DMS79 treated with DMSO at 0.1 percent for 48 hours (cell line): ENCODE data around the gene POLR2E.

Source experiments
- DNase-seq: peaks from one replicate; lab custom pipeline; 2025; lab: John Stamatoyannopoulos, UW

POLR2E gene

DNA sequence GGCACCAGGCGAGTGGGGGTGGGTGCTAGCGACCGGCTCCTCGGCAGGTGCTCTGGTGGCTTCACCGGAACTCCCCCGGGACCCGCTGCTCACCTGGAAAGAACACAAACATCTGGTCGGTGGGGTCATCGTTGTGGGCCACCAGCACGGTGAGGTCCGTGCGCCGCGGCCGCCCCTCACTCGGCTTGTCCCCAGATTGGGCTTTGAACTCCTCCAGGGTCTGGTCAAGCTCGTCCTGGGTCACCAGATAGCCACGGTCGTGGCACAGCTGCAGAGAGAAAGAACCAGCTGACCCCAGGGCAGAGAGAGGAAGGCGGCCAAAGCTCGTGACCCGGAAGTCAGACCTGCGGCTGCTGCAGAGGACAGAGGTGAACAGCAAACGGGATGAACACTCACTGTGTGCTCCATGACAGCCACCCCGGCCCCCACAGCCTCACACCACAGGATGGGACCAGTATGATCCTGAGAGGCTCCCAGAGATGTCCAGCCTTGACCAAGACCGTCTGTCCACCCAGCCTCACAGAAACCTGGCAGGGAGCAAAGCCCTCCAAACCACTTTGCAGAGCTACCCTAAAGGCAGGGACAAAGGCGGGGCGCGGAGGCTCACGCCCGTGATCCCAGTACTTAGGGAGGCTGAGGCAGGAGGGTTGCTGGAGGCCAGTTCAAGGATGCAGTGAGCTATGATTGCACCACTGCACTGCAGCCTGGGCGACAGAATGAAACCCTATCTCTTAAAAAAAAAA, 1.2 kb downstream of the POLR2E start:
- no peak for DNase-seq

GRCh38 chr19:1093330-1093729, 1.8 kb downstream of the POLR2E start:
- no peak for DNase-seq

- no peak for DNase-seq
Observed at GRCh38 chr19:1091544-1092175, 3.5 kb downstream of the POLR2E start.

DNA sequence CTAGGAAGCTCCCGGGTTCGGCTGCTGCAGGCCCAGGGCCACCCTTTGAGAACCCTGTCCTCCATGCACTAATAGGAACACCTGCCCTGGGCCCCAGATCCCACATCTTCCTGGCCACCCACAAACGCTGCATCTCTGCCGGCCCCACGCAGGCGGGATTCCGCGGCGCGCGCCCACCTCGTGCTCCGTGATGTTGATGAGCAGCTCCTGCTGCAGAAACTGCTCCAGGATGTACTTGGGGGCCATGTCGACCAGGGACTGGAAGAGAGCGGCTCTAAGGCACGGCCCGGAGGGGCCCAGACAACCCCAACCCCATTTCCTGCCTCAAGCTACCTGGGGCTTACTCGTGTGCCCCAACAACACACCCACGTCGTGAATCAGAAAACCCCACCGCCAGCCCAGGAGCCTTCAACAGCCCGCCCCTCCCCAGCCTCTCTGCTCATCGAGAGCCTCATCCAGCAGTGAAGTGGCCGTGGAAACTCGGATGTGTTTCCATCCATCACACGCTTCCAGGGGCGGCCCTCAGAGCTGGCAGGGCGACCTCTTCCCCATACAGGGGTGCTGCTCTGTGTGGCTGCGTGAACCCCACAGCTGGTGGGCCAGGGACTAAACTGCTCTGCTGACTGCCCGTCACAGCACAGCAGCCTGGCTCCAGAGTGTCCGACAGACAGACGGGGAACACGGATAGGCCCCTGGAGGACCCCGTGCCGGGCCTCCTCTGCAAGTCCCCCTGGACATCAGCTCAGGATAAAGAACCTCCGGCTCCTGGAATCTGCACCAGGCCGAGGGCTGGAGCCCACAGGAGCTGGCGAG, 4.2 kb downstream of the POLR2E start:
- DNase-seq, result no peak

- no peak for DNase-seq
Observed at GRCh38 chr19:1089891-1090290, 5.3 kb downstream of the POLR2E start.

DNA sequence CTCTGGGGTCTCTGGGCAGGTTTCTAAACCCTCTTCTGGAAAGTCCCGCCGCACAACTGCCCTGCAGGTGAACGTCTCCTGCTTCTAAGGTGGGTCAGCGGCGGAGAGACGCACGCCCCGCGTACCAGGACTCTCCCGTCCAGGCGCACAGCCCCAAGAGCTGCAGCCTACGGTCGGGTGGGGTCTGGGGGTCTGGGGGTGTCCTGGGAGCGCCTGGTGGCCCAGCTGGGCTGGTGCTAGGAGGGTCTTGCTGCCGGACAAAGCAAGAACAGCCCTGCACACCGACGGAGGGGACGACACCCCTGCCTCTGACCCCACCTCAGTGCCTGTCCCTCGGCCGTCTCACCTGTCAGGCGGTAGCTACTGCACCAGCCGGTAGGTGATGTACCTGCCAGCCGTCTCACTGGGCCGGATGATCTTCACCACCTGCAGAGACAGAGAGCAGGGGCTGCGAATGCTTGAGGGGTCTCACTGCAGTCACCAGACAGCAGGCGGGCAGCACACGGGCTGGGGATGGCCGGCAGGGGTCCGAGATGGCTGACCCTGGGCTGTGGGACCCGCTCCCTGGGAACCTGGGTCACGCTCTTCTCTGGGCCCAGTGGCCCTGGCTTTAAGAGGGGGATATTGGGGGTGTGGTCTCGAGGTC, 5.9 kb downstream of the POLR2E start:
- no peak for DNase-seq

- DNase-seq, result no peak
Observed at GRCh38 chr19:1088416-1089010, 6.7 kb downstream of the POLR2E start.

DNA sequence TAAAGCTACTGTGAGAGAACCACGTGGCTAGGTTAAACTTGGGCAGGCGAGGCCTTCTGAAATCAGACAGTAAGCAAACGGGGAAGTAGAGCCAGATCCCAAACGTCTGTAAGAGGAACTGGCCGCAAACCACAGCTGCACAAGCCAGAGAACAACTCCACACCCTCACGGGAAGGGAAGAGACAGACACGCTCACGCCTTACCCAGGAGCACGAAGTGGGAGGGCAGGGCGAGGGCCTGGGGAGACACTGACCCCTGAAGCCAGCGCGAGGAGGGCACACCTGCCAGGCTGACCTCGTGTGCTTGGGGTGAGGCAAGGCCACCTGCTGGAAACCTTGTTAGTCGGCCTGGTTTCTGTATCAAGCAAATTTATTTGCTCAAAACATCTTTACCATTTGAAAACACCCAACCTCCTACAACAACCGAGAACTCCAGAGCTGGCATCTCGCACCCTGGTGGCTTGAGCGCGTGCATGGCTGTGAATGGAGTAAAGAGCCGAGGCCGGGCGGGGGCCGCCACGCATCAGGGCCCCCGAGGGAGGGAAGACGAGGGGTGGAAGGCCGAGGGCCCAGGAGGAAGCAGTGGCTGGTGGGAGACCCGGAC, 7.3 kb downstream of the POLR2E start:
- no peak for DNase-seq

GRCh38 chr19:1086613-1087012, 8.6 kb downstream of the POLR2E start:
- DNase-seq, result no peak

GRCh38 chr19:1085676-1086442, 9.3 kb downstream of the POLR2E start:
- no peak for DNase-seq

DNA sequence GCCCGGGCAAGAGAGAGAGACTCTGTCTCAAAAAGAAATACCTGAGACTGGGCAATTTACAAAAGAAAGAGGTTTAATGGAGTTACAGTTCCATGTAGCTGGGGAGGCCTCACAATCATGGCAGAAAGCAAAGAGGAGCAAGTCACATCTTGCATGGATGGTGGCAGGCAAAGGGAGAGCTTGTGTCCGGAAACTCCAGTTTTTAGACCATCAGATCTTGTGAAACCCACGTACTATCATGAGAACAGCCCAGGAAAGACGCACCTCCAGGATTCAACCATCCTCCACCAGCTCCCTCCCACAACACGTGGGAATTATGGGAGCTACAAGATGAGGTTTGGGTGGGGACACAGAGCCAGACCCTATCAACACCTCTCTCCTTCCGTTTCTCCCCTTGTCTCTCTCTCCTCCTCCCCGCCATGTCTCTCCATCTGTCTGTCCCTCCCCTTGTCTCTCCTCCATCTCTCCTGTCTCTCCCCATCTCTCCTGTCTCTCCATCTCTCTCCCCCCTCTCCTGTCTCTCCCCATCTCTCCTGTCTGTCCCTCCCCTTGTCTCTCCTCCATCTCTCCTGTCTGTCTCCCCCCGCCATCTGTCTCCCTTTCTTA, 10.0 kb downstream of the POLR2E start:
- DNase-seq, result no peak

- DNase-seq, result no peak
Observed at GRCh38 chr19:1084024-1084868, 10.9 kb downstream of the POLR2E start.

GRCh38 chr19:1082928-1083816, 12.0 kb downstream of the POLR2E start:
- no peak for DNase-seq

DNA sequence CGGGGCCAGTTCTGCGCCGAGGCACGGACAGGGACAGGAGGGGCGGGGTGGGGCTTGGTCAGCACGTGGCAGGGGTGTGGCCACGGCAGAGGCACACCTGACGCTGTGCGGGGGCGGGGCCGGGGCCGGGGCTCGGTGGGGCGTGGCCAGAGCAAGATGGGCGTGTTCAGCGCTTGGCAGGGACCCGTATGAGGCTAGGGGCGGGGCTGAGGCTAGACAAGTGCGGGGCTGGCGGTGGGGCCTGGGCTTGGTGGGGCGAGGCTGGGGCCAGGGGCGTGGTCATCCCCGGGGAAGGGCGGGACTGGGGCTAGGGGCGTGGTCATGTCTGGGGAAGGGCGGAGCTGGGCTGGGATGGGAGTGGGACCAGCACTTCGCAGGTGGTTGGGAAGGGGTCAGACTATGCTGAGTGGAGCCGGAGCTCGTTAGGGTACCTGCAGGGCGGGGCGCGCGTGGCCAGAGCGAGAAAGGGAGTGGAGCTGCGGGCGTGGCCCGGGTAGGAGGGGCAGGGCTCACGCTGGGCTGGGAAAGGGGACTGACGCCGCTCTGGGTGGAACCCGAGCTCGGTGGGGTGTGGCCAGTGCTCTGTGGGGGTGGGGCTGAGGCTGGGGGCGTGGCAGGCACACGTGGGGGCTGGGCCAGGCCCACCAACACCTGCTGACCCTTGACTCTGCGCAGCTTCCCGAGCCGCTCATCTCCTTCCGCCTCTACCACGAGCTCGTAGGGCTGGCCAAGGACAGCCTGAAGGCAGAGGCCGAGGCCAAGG, 12.8 kb downstream of the POLR2E start:
- peak; percentile 83 for DNase-seq

GRCh38 chr19:1081301-1082164, 13.6 kb downstream of the POLR2E start:
- DNase-seq, result no peak

DNA sequence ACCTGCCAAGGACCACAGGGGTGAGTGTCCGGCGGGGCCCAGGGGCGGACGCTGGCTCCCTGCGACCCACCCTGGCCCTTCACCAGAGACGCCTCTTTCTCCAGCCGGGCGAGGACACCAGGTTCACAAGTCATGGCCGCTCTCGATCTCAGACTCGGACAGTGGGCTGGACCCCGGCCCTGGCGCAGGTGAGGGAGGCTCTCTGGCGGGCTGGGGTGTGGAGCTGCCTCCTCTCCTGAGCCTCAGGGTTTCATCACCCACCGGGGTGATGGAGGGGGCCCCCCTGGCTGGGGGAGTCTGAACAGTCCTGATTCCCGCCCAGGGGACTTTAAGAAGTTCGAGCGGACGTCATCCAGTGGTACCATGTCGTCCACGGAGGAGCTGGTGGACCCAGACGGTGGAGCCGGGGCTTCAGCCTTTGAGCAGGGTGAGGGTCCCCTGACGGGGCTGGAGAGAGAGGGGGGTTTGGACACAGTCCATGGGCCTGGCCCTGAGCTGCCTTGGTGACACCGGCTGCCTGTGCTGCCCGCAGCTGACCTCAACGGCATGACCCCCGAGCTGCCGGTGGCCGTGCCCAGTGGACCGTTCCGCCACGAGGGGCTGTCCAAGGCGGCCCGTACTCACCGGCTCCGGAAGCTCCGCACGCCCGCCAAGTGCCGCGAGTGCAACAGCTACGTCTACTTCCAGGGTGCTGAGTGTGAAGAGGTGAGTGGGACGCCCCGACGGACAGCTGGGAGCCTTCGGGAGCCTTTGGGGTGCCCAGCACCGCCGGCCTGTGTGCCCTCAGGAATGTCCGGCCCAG, 14.6 kb downstream of the POLR2E start:
- no peak for DNase-seq
